K562 (cell line): Measurements from ENCODE around the gene CHST7. TPM values are rescaled to one million over a fixed set of nuclear protein-coding genes. Genes with fewer than 3 reads are reported as not detected.

Source experiments
- ATAC-seq: fragments of 200-7000 bp; cut with Tn5 transposase; 3 replicates; pipeline ENCODE4 v1.9.1; 2020; ENCODE audit warnings: moderate library complexity
- BruUV-seq: library from RNA; stranded (reverse); fragments of 400-500 nt; replicated peaks from 2 replicates; lab custom pipeline; 2021; lab: Mats Ljungman, UMichigan
- CTCF ChIA-PET: fragments of 300-600 bp; formaldehyde crosslinking; extraction: SDS; loops from one replicate; lab custom pipeline; 2021; ENCODE audit warnings: low intra/inter-chr PET ratio; lab: Yijun Ruan, JAX
- POLR2A ChIA-PET: fragments of 300-600, 350-650 bp; sonication (Branson Sonifier 250); formaldehyde crosslinking; extraction: SDS; loops from one replicate; lab custom pipeline; 2021; ENCODE audit warnings: antibody characterized with exemption, inconsistent platforms; lab: Yijun Ruan, JAX
- DNase-seq, 4 experiments: peaks; one replicate each; pipeline versions ENCODE4 v3.0.0 to v3.0.0-alpha.2; 2011 to 2018; ENCODE audit warnings: low spot score in 3 of 4, mixed read lengths in 3 of 4; ENCODE audit errors: extremely low read depth in 1 of 4
- FAIRE-seq: peaks from 2 replicates; lab custom pipeline; 2011; peaks lifted over from hg19 to GRCh38; lab: Jason Lieb, UNC
- H2AFZ ChIP-seq: 2 replicates; pipeline ENCODE4 v1.6.0; 2011; ENCODE audit warnings: low read depth, low read length, control low read depth, inconsistent platforms
- H3K27ac ChIP-seq: fragments of 200-600 bp; 3 replicates; pipeline ENCODE4 v1.8.0; 2011; ENCODE audit warnings: low read depth, mild to moderate bottlenecking, control low read depth, inconsistent platforms, low read length, moderate library complexity, mixed read lengths; ENCODE audit errors: extremely low read depth
- H3K27me3 ChIP-seq, 2 experiments: fragments of 300-600 bp in 1 of 2; 2 replicates in 1 of 2; 3 replicates in 1 of 2; pipeline versions ENCODE4 v1.6.0 to v1.8.0; 2011; ENCODE audit warnings: inconsistent platforms in 2 of 2, low read length in 2 of 2, mild to moderate bottlenecking in 1 of 2, mixed read lengths in 1 of 2, moderate library complexity in 1 of 2; ENCODE audit not compliant: control insufficient read depth in 2 of 2, insufficient read depth in 2 of 2
- H3K36me3 ChIP-seq: fragments of 300-600 bp; 3 replicates; pipeline ENCODE4 v1.8.0; 2011; ENCODE audit warnings: mild to moderate bottlenecking, low read length, inconsistent platforms; ENCODE audit not compliant: control insufficient read depth, insufficient read depth
- H3K4me1 ChIP-seq, 2 experiments: fragments of 200-600 bp in 1 of 2; replicated peaks in 1 of 2; 2 replicates in 1 of 2; 3 replicates in 1 of 2; pipeline versions ENCODE4 v1.5.1 to v1.8.0; 2011; ENCODE audit warnings: inconsistent platforms in 2 of 2, low read length in 2 of 2, mild to moderate bottlenecking in 1 of 2, mixed read lengths in 1 of 2, moderate library complexity in 1 of 2; ENCODE audit not compliant: control insufficient read depth in 2 of 2, insufficient read depth in 2 of 2
- H3K4me2 ChIP-seq: 2 replicates; pipeline ENCODE4 v1.6.1; 2011; ENCODE audit warnings: low read length, control low read depth, inconsistent platforms, mixed read lengths; ENCODE audit not compliant: insufficient read depth
- H3K4me3 ChIP-seq: fragments of 200-600 bp; sonication (generic), shearing (Covaris generic); 2 replicates; pipeline ENCODE4 v1.5.1; 2016; ENCODE audit warnings: control low read depth, inconsistent platforms
- H3K79me2 ChIP-seq: fragments of 200-600 bp; 3 replicates; pipeline ENCODE4 v1.8.0; 2011; ENCODE audit warnings: low read length, inconsistent platforms; ENCODE audit not compliant: control insufficient read depth, insufficient read depth
- H3K9ac ChIP-seq, 2 experiments: 2 replicates each; pipeline versions ENCODE4 v1.6.0 to v1.6.1; 2011; ENCODE audit warnings: low read depth in 2 of 2, low read length in 2 of 2, control low read depth in 1 of 2, inconsistent platforms in 1 of 2, mild to moderate bottlenecking in 1 of 2, mixed read lengths in 1 of 2; ENCODE audit not compliant: insufficient read depth in 1 of 2
- H3K9me1 ChIP-seq: one replicate; pipeline ENCODE4 v1.6.0; 2011; ENCODE audit warnings: inconsistent platforms, mild to moderate bottlenecking, low read length, moderate library complexity; ENCODE audit not compliant: control insufficient read depth, insufficient read depth
- H3K9me3 ChIP-seq: replicated peaks from 2 replicates; pipeline ENCODE4 v1.5.1; 2011; ENCODE audit warnings: low read depth, low read length, inconsistent platforms; ENCODE audit not compliant: control insufficient read depth, insufficient read depth
- H4K20me1 ChIP-seq: replicated peaks from 2 replicates; pipeline ENCODE4 v1.6.1; 2011; ENCODE audit warnings: low read length, inconsistent platforms, mixed read lengths; ENCODE audit not compliant: control insufficient read depth, insufficient read depth
- ATF1 ChIP-seq, 2 experiments: fragments of 450-650 bp in 1 of 2; IDR thresholded peaks; 2 replicates each; pipeline ENCODE4 v1.6.1; 2016; ENCODE audit warnings: missing compliant biosample characterization in 1 of 2, missing genetic modification characterization in 1 of 2
- CBX3 ChIP-seq, 2 experiments: IDR thresholded peaks; 1 replicate in 1 of 2; 2 replicates in 1 of 2; pipeline ENCODE4 v1.6.1; 2012; ENCODE audit warnings: inconsistent platforms in 2 of 2, low read length in 2 of 2, borderline replicate concordance in 1 of 2, control low read depth in 1 of 2
- HLTF ChIP-seq: fragments of 450-650 bp; IDR thresholded peaks from 2 replicates; pipeline ENCODE4 v1.6.1; 2016
- HNRNPLL ChIP-seq: fragments of 200-400 bp; formaldehyde crosslinking; IDR thresholded peaks from 2 replicates; pipeline ENCODE4 v1.6.1; 2017; ENCODE audit warnings: low read length, low read depth, mild to moderate bottlenecking; ENCODE audit not compliant: poor library complexity, severe bottlenecking
- ZBED1 ChIP-seq: IDR thresholded peaks from 2 replicates; pipeline ENCODE4 v1.6.1; 2014
- ZNF561 ChIP-seq: fragments of 450-650 bp; formaldehyde crosslinking; conservative IDR thresholded peaks from 2 replicates; pipeline ENCODE4 v1.4.0; 2020; ENCODE audit warnings: mild to moderate bottlenecking, moderate library complexity
- ZNF696 ChIP-seq: fragments of 250-450 bp; sonication (Bioruptor Pico); conservative IDR thresholded peaks from 2 replicates; pipeline ENCODE4 v1.4.0; 2020; ENCODE audit warnings: mild to moderate bottlenecking, moderate library complexity
- ZNF79 ChIP-seq: fragments of 250-450 bp; sonication (Bioruptor Pico); IDR thresholded peaks from 2 replicates; pipeline ENCODE4 v1.4.0; 2020; ENCODE audit warnings: low read depth, mild to moderate bottlenecking, moderate library complexity
- WGBS: fragments of 100-300 bp; shearing (Covaris generic); methylation state at CpG from one replicate; pipeline ENCODE4 v1.1.6; 2016; ENCODE audit warnings: low coverage, mixed read lengths; ENCODE audit not compliant: insufficient coverage; ENCODE audit errors: missing lambda C conversion rate; 5-methylcytosine and 5-hydroxymethylcytosine counted together
- in situ Hi-C: fragments of 300-500 bp; cut with MboI; formaldehyde crosslinking; loops from 4 replicates; pipeline ENCODE4 v1.15.0; 2018; ENCODE audit warnings: inconsistent platforms, mixed read lengths
- intact Hi-C: fragments of 100-400 bp; cut with micrococcal nuclease; formaldehyde crosslinking; loops from 2 replicates; pipeline ENCODE4 v1.14.2; 2022
- polyA plus RNA-seq, 8 experiments: library from polyadenylated mRNA; depleted of rRNA in 4 of 8; stranded (reverse) in 5 of 8; unstranded in 3 of 8; fragments of >200 nt; fragmentation: Nextera tagmentation in 2 of 8; fragmentation: Illumina TruSeq in 1 of 8; extraction: Ambion mirVana in 2 of 8; extraction: Trizol in 1 of 8; gene quantifications; 2 replicates each; pipeline versions ENCODE4 v1.2.1 to v1.2.3, GENCODE V29; 2011 to 2014; ENCODE audit warnings: inconsistent platforms in 1 of 8, missing spikeins in 1 of 8
- total RNA-seq, 7 experiments: library from RNA; depleted of rRNA in 6 of 7; stranded (reverse); fragments of >200 nt in 6 of 7; fragmentation: Illumina TruSeq in 2 of 7; extraction: Trizol in 2 of 7; gene quantifications; 2 replicates each; pipeline versions ENCODE4 v1.2.1 to v1.2.3, GENCODE V29; 2011 to 2021; ENCODE audit warnings: low replicate concordance in 1 of 7
- TF ChIP-seq, protein P1 (sequence below): IDR thresholded peaks from 3 replicates; pipeline ENCODE4 v1.6.1; 2011; ENCODE audit warnings: borderline replicate concordance, mild to moderate bottlenecking, moderate library complexity; ENCODE audit not compliant: insufficient read length; ENCODE audit errors: extremely low read depth

The CHST7 gene
- total and polyA plus RNA-seq, 9 of the 15 experiments (the other 6 are each of a cell fraction or from before 2014, with no cell fraction given) = 0.04 to 0.41 (median 0.09) TPM; not detected in 2

DNA sequence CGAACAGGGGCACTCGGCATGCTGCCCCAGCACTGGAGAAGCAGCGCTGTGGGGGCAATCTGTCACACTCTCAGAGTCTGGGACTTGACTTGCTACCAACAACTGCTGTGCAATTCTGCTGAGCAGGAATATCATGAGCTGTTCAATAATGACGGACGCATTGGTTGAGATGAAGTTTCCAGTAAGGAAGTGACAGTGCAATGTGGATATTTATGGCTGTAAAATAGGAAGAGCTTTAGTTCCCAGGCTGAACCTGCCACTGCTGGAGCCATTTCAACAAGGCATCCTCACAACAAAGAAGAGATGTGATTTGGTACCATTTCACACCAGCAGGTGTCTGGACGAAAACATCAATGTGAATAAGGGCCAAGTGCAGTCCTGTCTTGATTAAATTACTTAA lies 24.2 kb downstream of the CHST7 start:
- no peak overlapping the region for H3K27ac ChIP-seq
- H3K4me2 ChIP-seq = no peak overlapping the region
- no peaks in the 10 kb centered on the region for H3K36me3 ChIP-seq
- H3K79me2 ChIP-seq = no peaks in the 10 kb centered on the region
- WGBS = 0% methylated on average over 6 of the region's 6 CpGs
- no peak for DNase-seq
- H3K9me1 ChIP-seq = no peaks in the 10 kb centered on the region
- peaks cover 0 to 3% of the 10 kb centered on the region in 2 experiments; a peak in 1 of 5 replicates for H3K27me3 ChIP-seq
- no peak for ATAC-seq
- H3K9ac ChIP-seq = no peak overlapping the region
- TF ChIP-seq ZNF79 = no peak
- TF ChIP-seq ZNF696 (CRISPR knock-in tag) = no peak
- TF ChIP-seq ZBED1 = no peak
- TF ChIP-seq CBX3 (IDR thresholded peaks at IDR 0.05; ENCODE audit: borderline replicate concordance in 1 of 2, low read length in 2 of 2) = no peak
- TF ChIP-seq ATF1 (CRISPR knock-in tag; IDR thresholded peaks at IDR 0.05) = no peak
- TF ChIP-seq ATF1 (tag; IDR thresholded peaks at IDR 0.05) = no peak
- TF ChIP-seq ZNF561 = no peak
- TF ChIP-seq, protein P1, sequence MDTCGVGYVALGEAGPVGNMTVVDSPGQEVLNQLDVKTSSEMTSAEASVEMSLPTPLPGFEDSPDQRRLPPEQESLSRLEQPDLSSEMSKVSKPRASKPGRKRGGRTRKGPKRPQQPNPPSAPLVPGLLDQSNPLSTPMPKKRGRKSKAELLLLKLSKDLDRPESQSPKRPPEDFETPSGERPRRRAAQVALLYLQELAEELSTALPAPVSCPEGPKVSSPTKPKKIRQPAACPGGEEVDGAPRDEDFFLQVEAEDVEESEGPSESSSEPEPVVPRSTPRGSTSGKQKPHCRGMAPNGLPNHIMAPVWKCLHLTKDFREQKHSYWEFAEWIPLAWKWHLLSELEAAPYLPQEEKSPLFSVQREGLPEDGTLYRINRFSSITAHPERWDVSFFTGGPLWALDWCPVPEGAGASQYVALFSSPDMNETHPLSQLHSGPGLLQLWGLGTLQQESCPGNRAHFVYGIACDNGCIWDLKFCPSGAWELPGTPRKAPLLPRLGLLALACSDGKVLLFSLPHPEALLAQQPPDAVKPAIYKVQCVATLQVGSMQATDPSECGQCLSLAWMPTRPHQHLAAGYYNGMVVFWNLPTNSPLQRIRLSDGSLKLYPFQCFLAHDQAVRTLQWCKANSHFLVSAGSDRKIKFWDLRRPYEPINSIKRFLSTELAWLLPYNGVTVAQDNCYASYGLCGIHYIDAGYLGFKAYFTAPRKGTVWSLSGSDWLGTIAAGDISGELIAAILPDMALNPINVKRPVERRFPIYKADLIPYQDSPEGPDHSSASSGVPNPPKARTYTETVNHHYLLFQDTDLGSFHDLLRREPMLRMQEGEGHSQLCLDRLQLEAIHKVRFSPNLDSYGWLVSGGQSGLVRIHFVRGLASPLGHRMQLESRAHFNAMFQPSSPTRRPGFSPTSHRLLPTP = no peak
- TF ChIP-seq HNRNPLL = no peak
- TF ChIP-seq HLTF = no peak
- intact Hi-C loops = no loop called here
- no peak overlapping the region for H3K4me3 ChIP-seq
- ChIA-PET POLR2A (no interaction called here), CTCF (no interaction called here)
- no peaks in the 10 kb centered on the region for H3K9me3 ChIP-seq
- H2AFZ ChIP-seq = no peak overlapping the region
- in situ Hi-C loops = no loop called here
- H4K20me1 ChIP-seq = 0 out of 2 replicates have a peak, but pooled peaks cover 3% of the 10 kb centered on the region
- no peak for FAIRE-seq
- no peaks in the 10 kb centered on the region for H3K4me1 ChIP-seq
- BruUV-seq = no TSS peak
